HepG2 (cell line): Measurements from ENCODE around the gene C1GALT1. TPM values are rescaled to one million over a fixed set of nuclear protein-coding genes. Genes with fewer than 3 reads are reported as not detected.
A peak's percentile ranks its signal among the peaks of the same experiment; 100 is the strongest.

ENCODE experiments used
- ATF2 ChIP-seq: sonication (generic); formaldehyde crosslinking; IDR thresholded peaks from 2 replicates; pipeline ENCODE4 v1.4.0; 2020; ENCODE audit warnings: missing genetic modification reagents
- ATF7 ChIP-seq, 2 experiments: fragments of 450-650 bp in 1 of 2; sonication (generic) in 1 of 2; formaldehyde crosslinking in 1 of 2; IDR thresholded peaks; 2 replicates each; pipeline versions ENCODE4 v1.4.0 to v1.6.1; 2016 to 2020; ENCODE audit warnings: antibody characterized with exemption in 1 of 2, mild to moderate bottlenecking in 1 of 2, missing genetic modification reagents in 1 of 2
- BCL6 ChIP-seq: IDR thresholded peaks from 2 replicates; pipeline ENCODE4 v1.6.1; 2016; ENCODE audit warnings: missing genetic modification reagents, missing compliant biosample characterization
- CBX5 ChIP-seq: sonication (generic); formaldehyde crosslinking; IDR thresholded peaks from 2 replicates; pipeline ENCODE4 v1.4.0; 2020; ENCODE audit warnings: missing genetic modification reagents, borderline replicate concordance
- KLF13 ChIP-seq: sonication (generic); formaldehyde crosslinking; IDR thresholded peaks from 2 replicates; pipeline ENCODE4 v1.4.0; 2020; ENCODE audit warnings: mild to moderate bottlenecking, missing genetic modification reagents
- KLF6 ChIP-seq: IDR thresholded peaks from 2 replicates; pipeline ENCODE4 v1.8.0; 2016; ENCODE audit warnings: missing biosample characterization, missing genetic modification reagents
- MAFG ChIP-seq: sonication (generic); formaldehyde crosslinking; IDR thresholded peaks from 2 replicates; pipeline ENCODE4 v1.5.1; 2020; ENCODE audit warnings: mild to moderate bottlenecking, missing genetic modification reagents
- MYC ChIP-seq: sonication (generic); formaldehyde crosslinking; IDR thresholded peaks from 2 replicates; pipeline ENCODE4 v1.9.0; 2021; ENCODE audit warnings: missing genetic modification reagents, borderline replicate concordance
- MYNN ChIP-seq: sonication (generic); formaldehyde crosslinking; IDR thresholded peaks from 2 replicates; pipeline ENCODE4 v1.4.0; 2020; ENCODE audit warnings: mild to moderate bottlenecking, low read depth, missing genetic modification reagents
- NFIC ChIP-seq: IDR thresholded peaks from 2 replicates; pipeline ENCODE4 v1.6.1; 2012; ENCODE audit warnings: mild to moderate bottlenecking, low read length, inconsistent platforms
- PAXIP1 ChIP-seq: sonication (generic); formaldehyde crosslinking; conservative IDR thresholded peaks from 2 replicates; pipeline ENCODE4 v1.4.0; 2020; ENCODE audit warnings: mild to moderate bottlenecking, missing genetic modification reagents, moderate library complexity
- POLR2G ChIP-seq: fragments of 200-400 bp; formaldehyde crosslinking; IDR thresholded peaks from 2 replicates; pipeline ENCODE4 v1.6.1; 2018; ENCODE audit warnings: mild to moderate bottlenecking, low read depth, low read length, moderate library complexity
- SUZ12 ChIP-seq: fragments of 150-350 bp; IDR thresholded peaks from 2 replicates; pipeline ENCODE4 v1.6.1; 2014; ENCODE audit warnings: low read depth, low read length
- TSC22D2 ChIP-seq: sonication (generic); formaldehyde crosslinking; IDR thresholded peaks from 2 replicates; pipeline ENCODE4 v1.5.1; 2020; ENCODE audit warnings: missing genetic modification reagents, mild to moderate bottlenecking, borderline replicate concordance
- YEATS2 ChIP-seq: sonication (generic); formaldehyde crosslinking; IDR thresholded peaks from 2 replicates; pipeline ENCODE4 v1.4.0; 2020; ENCODE audit warnings: missing genetic modification reagents, borderline replicate concordance
- ZBTB42 ChIP-seq: sonication (generic); formaldehyde crosslinking; IDR thresholded peaks from 2 replicates; pipeline ENCODE4 v1.5.0; 2020; ENCODE audit warnings: mild to moderate bottlenecking, missing genetic modification reagents
- ZNF616 ChIP-seq: sonication (generic); formaldehyde crosslinking; IDR thresholded peaks from 2 replicates; pipeline ENCODE4 v1.5.0; 2020; ENCODE audit warnings: low read depth, mild to moderate bottlenecking, missing genetic modification reagents
- ZNF749 ChIP-seq: sonication (generic); formaldehyde crosslinking; IDR thresholded peaks from 2 replicates; pipeline ENCODE4 v1.8.0; 2022; ENCODE audit warnings: mild to moderate bottlenecking, missing genetic modification reagents, moderate library complexity, borderline replicate concordance
- ZNF891 ChIP-seq: sonication (generic); formaldehyde crosslinking; IDR thresholded peaks from 2 replicates; pipeline ENCODE4 v1.5.0; 2020; ENCODE audit warnings: mild to moderate bottlenecking, missing genetic modification reagents
- polyA plus RNA-seq, 8 experiments: library from polyadenylated mRNA; depleted of rRNA in 3 of 8; stranded (reverse) in 7 of 8; unstranded in 1 of 8; fragments of >200 nt; fragmentation: Illumina TruSeq in 4 of 8; extraction: Trizol in 4 of 8; gene quantifications; 2 replicates each; pipeline versions ENCODE4 v1.2.1 to v1.2.3, GENCODE V29; 2011 to 2016; ENCODE audit warnings: low read depth in 4 of 8, missing spikeins in 1 of 8, mixed read lengths in 1 of 8; ENCODE audit not compliant: insufficient read depth in 1 of 8
- total RNA-seq, 5 experiments: library from RNA; depleted of rRNA; stranded (reverse); fragments of >200 nt; fragmentation: Illumina TruSeq; extraction: Trizol; gene quantifications; 2 replicates each; pipeline ENCODE4 v1.2.3, GENCODE V29; 2016; ENCODE audit warnings: low read depth in 1 of 5
- TF ChIP-seq, protein P1 (sequence below): sonication (generic); formaldehyde crosslinking; IDR thresholded peaks from 2 replicates; pipeline ENCODE4 v1.8.0; 2022; ENCODE audit warnings: missing genetic modification reagents, mild to moderate bottlenecking, moderate library complexity, borderline replicate concordance
- TF ChIP-seq, protein P2 (sequence below): sonication (generic); formaldehyde crosslinking; IDR thresholded peaks from 2 replicates; pipeline ENCODE4 v1.8.1; 2023; ENCODE audit warnings: missing genetic modification reagents, inconsistent platforms, borderline replicate concordance

Gene C1GALT1
- total and polyA plus RNA-seq, 2 of the 13 experiments (the other 11 are each of a cell fraction or from before 2014, with no cell fraction given), result 57.1 to 65.9 TPM

DNA sequence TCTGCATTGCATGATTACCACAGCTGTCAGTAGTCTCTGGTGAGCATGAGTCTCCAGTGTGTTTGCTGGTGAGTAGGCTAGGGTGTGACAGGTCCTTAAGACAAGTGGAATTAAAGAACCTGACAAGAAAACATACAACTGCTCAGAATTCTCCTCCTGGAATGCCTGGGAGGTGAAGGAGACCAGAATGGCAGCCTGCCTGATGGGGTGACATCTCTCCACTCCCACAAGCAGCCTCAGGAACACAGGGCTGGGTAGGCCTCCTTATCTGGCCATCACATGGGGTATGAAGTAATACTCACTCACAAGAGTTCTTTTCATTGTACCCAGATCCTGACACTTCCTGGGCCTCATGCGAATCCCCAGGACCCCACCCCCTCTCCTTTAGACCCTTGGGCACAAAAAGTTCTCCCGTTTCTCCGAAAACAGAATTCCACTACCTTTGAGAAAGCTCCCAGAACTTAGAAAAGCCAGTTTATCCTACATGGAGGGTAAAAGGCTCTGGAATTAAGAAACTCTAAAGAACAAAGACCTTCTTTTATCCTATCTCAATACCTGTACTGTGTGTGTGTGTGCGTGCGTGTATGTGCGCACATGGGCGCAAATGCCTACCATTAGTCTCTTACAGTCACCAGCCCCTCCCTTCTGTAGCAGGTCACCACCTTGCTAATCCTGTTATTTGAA is 33.4 kb upstream of the C1GALT1 start (continued):
- TF ChIP-seq, protein P1, sequence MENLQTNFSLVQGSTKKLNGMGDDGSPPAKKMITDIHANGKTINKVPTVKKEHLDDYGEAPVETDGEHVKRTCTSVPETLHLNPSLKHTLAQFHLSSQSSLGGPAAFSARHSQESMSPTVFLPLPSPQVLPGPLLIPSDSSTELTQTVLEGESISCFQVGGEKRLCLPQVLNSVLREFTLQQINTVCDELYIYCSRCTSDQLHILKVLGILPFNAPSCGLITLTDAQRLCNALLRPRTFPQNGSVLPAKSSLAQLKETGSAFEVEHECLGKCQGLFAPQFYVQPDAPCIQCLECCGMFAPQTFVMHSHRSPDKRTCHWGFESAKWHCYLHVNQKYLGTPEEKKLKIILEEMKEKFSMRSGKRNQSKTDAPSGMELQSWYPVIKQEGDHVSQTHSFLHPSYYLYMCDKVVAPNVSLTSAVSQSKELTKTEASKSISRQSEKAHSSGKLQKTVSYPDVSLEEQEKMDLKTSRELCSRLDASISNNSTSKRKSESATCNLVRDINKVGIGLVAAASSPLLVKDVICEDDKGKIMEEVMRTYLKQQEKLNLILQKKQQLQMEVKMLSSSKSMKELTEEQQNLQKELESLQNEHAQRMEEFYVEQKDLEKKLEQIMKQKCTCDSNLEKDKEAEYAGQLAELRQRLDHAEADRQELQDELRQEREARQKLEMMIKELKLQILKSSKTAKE (CRISPR knock-in tag), result no peak
- TF ChIP-seq ATF2 (CRISPR knock-in tag), result no peak
- no peak for TF ChIP-seq ATF7 (IDR thresholded peaks at IDR 0.05)
- no peak for TF ChIP-seq ATF7 (CRISPR knock-in tag; IDR thresholded peaks at IDR 0.05)
- TF ChIP-seq ZNF749, result no peak
- TF ChIP-seq PAXIP1, result peak; percentile 72
- no peak for TF ChIP-seq ZNF891
- no peak for TF ChIP-seq ZBTB42 (CRISPR knock-in tag)
- no peak for TF ChIP-seq MYNN (CRISPR knock-in tag)
- no peak for TF ChIP-seq MAFG (CRISPR knock-in tag)
- peak; percentile 27; the same call in 1 of the 2 replicates for TF ChIP-seq CBX5 (CRISPR knock-in tag)
- no peak for TF ChIP-seq KLF13 (CRISPR knock-in tag)
- no peak for TF ChIP-seq SUZ12
- no peak for TF ChIP-seq TSC22D2
- TF ChIP-seq KLF6 (CRISPR knock-in tag), result no peak
- no peak; the same call in 1 of the 2 replicates for TF ChIP-seq YEATS2
- TF ChIP-seq BCL6 (CRISPR knock-in tag), result peak; percentile 30; the same call in 1 of the 2 replicates
- peak; percentile 39; the same call in 1 of the 2 replicates for TF ChIP-seq NFIC
- TF ChIP-seq, protein P2, sequence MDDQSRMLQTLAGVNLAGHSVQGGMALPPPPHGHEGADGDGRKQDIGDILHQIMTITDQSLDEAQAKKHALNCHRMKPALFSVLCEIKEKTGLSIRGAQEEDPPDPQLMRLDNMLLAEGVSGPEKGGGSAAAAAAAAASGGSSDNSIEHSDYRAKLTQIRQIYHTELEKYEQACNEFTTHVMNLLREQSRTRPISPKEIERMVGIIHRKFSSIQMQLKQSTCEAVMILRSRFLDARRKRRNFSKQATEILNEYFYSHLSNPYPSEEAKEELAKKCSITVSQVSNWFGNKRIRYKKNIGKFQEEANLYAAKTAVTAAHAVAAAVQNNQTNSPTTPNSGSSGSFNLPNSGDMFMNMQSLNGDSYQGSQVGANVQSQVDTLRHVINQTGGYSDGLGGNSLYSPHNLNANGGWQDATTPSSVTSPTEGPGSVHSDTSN, result no peak
- TF ChIP-seq MYC (CRISPR knock-in tag), result peak; percentile 25; the same call in 1 of the 2 replicates
- TF ChIP-seq POLR2G, result peak; percentile 85
- TF ChIP-seq ZNF616 (CRISPR knock-in tag), result no peak
